ENCODE measurements around the gene FIP1L1. TPM values are rescaled to one million over a fixed set of nuclear protein-coding genes. Genes with fewer than 3 reads are reported as not detected.

The FIP1L1 gene
- total RNA-seq, 1 donor from 2014 or later: 95.0 TPM

- H3K9me3 Mint-ChIP-seq: no peaks in the 10 kb centered on the region
- no peak overlapping the region for H3K27ac Mint-ChIP-seq
- no peak overlapping the region for H3K4me3 Mint-ChIP-seq (ENCODE audit: low read depth)
- no peaks in the 10 kb centered on the region for H3K4me1 Mint-ChIP-seq (ENCODE audit: low read depth)
- DNase-seq (ENCODE audit: low spot score): no peak
- H3K36me3 Mint-ChIP-seq (ENCODE audit: low read depth): no peaks in the 10 kb centered on the region
- intact Hi-C loops (cut with micrococcal nuclease): no loop called here
- peaks cover 15% of the 10 kb centered on the region for H3K27me3 Mint-ChIP-seq (ENCODE audit: low read depth)
Observed at GRCh38 chr4:53481586-53481985, 104.1 kb downstream of the FIP1L1 start.

- Mint-ChIP-seq H3K27ac (no peak overlapping the region), H3K36me3 (ENCODE audit: low read depth) (no peaks in the 10 kb centered on the region), H3K9me3 (no peaks in the 10 kb centered on the region), H3K27me3 (ENCODE audit: low read depth) (peaks cover 20% of the 10 kb centered on the region), H3K4me3 (ENCODE audit: low read depth) (no peak overlapping the region), H3K4me1 (ENCODE audit: low read depth) (no peaks in the 10 kb centered on the region)
- no peak for DNase-seq (ENCODE audit: low spot score)
- intact Hi-C loops (cut with micrococcal nuclease): no loop called here
Observed at GRCh38 chr4:53483250-53483649, 105.8 kb downstream of the FIP1L1 start.

- Mint-ChIP-seq H3K36me3 (ENCODE audit: low read depth) (no peaks in the 10 kb centered on the region), H3K27me3 (ENCODE audit: low read depth) (peaks cover 25% of the 10 kb centered on the region), H3K9me3 (no peaks in the 10 kb centered on the region), H3K4me1 (ENCODE audit: low read depth) (no peaks in the 10 kb centered on the region), H3K27ac (no peak overlapping the region), H3K4me3 (ENCODE audit: low read depth) (no peak overlapping the region)
- DNase-seq (ENCODE audit: low spot score): no peak
- intact Hi-C loops (cut with micrococcal nuclease): no loop called here
Observed at GRCh38 chr4:53484911-53485657, 107.6 kb downstream of the FIP1L1 start.

GRCh38 chr4:53485658-53486040 is 108.2 kb downstream of the FIP1L1 start:
- intact Hi-C loops (cut with micrococcal nuclease): no loop called here
- Mint-ChIP-seq H3K4me3 (ENCODE audit: low read depth) (no peak overlapping the region), H3K9me3 (no peaks in the 10 kb centered on the region), H3K27me3 (ENCODE audit: low read depth) (peaks cover 24% of the 10 kb centered on the region), H3K27ac (no peak overlapping the region), H3K36me3 (ENCODE audit: low read depth) (no peaks in the 10 kb centered on the region), H3K4me1 (ENCODE audit: low read depth) (no peaks in the 10 kb centered on the region)
- DNase-seq (ENCODE audit: low spot score): no peak

- Mint-ChIP-seq H3K4me1 (ENCODE audit: low read depth) (no peaks in the 10 kb centered on the region), H3K27ac (no peak overlapping the region), H3K27me3 (ENCODE audit: low read depth) (peaks cover 27% of the 10 kb centered on the region), H3K36me3 (ENCODE audit: low read depth) (no peaks in the 10 kb centered on the region), H3K9me3 (no peaks in the 10 kb centered on the region), H3K4me3 (ENCODE audit: low read depth) (no peak overlapping the region)
- intact Hi-C loops (cut with micrococcal nuclease): no loop called here
- DNase-seq (ENCODE audit: low spot score): no peak
Observed at GRCh38 chr4:53487766-53488165, 110.3 kb downstream of the FIP1L1 start.

GRCh38 chr4:53489279-53489889 is 111.9 kb downstream of the FIP1L1 start:
- H3K27me3 Mint-ChIP-seq (ENCODE audit: low read depth): peaks cover 24% of the 10 kb centered on the region
- H3K4me1 Mint-ChIP-seq (ENCODE audit: low read depth): no peaks in the 10 kb centered on the region
- H3K27ac Mint-ChIP-seq: no peak overlapping the region
- no peaks in the 10 kb centered on the region for H3K36me3 Mint-ChIP-seq (ENCODE audit: low read depth)
- no peak for DNase-seq (ENCODE audit: low spot score)
- no peaks in the 10 kb centered on the region for H3K9me3 Mint-ChIP-seq
- no peak overlapping the region for H3K4me3 Mint-ChIP-seq (ENCODE audit: low read depth)
- intact Hi-C loops (cut with micrococcal nuclease): no loop called here

- Mint-ChIP-seq H3K9me3 (no peaks in the 10 kb centered on the region), H3K27me3 (ENCODE audit: low read depth) (peaks cover 17% of the 10 kb centered on the region), H3K36me3 (ENCODE audit: low read depth) (no peaks in the 10 kb centered on the region), H3K4me1 (ENCODE audit: low read depth) (no peaks in the 10 kb centered on the region), H3K27ac (no peak overlapping the region), H3K4me3 (ENCODE audit: low read depth) (no peak overlapping the region)
- intact Hi-C loops (cut with micrococcal nuclease): no loop called here
- DNase-seq (ENCODE audit: low spot score): no peak
Observed at GRCh38 chr4:53490161-53490956, 112.9 kb downstream of the FIP1L1 start.

- intact Hi-C loops (cut with micrococcal nuclease): no loop called here
- H3K9me3 Mint-ChIP-seq: no peaks in the 10 kb centered on the region
- H3K4me1 Mint-ChIP-seq (ENCODE audit: low read depth): no peaks in the 10 kb centered on the region
- no peak overlapping the region for H3K27ac Mint-ChIP-seq
- no peak overlapping the region for H3K4me3 Mint-ChIP-seq (ENCODE audit: low read depth)
- H3K36me3 Mint-ChIP-seq (ENCODE audit: low read depth): no peaks in the 10 kb centered on the region
- no peak for DNase-seq (ENCODE audit: low spot score)
- peaks cover 15% of the 10 kb centered on the region for H3K27me3 Mint-ChIP-seq (ENCODE audit: low read depth)
Observed at GRCh38 chr4:53490965-53491622, 113.7 kb downstream of the FIP1L1 start.

GRCh38 chr4:53494851-53495250 is 117.4 kb downstream of the FIP1L1 start:
- Mint-ChIP-seq H3K9me3 (no peaks in the 10 kb centered on the region), H3K36me3 (ENCODE audit: low read depth) (no peaks in the 10 kb centered on the region), H3K4me3 (ENCODE audit: low read depth) (no peak overlapping the region), H3K27ac (no peak overlapping the region), H3K4me1 (ENCODE audit: low read depth) (no peaks in the 10 kb centered on the region), H3K27me3 (ENCODE audit: low read depth) (peaks cover 3% of the 10 kb centered on the region)
- intact Hi-C loops (cut with micrococcal nuclease): no loop called here
- no peak for DNase-seq (ENCODE audit: low spot score)

GRCh38 chr4:53497487-53498244 is 120.2 kb downstream of the FIP1L1 start:
- Mint-ChIP-seq H3K9me3 (no peaks in the 10 kb centered on the region), H3K4me1 (ENCODE audit: low read depth) (no peaks in the 10 kb centered on the region), H3K4me3 (ENCODE audit: low read depth) (no peak overlapping the region), H3K27me3 (ENCODE audit: low read depth) (no peaks in the 10 kb centered on the region), H3K36me3 (ENCODE audit: low read depth) (no peaks in the 10 kb centered on the region), H3K27ac (no peak overlapping the region)
- no peak for DNase-seq (ENCODE audit: low spot score)
- intact Hi-C loops (cut with micrococcal nuclease): no loop called here

- H3K4me3 Mint-ChIP-seq (ENCODE audit: low read depth): no peak overlapping the region
- intact Hi-C loops (cut with micrococcal nuclease): no loop called here
- no peaks in the 10 kb centered on the region for H3K36me3 Mint-ChIP-seq (ENCODE audit: low read depth)
Observed at GRCh38 chr4:53498706-53499105, 121.3 kb downstream of the FIP1L1 start.

GRCh38 chr4:53499791-53500190 is 122.3 kb downstream of the FIP1L1 start:
- Mint-ChIP-seq H3K36me3 (ENCODE audit: low read depth) (no peaks in the 10 kb centered on the region), H3K4me3 (ENCODE audit: low read depth) (no peak overlapping the region), H3K27ac (no peak overlapping the region), H3K9me3 (no peaks in the 10 kb centered on the region), H3K27me3 (ENCODE audit: low read depth) (no peaks in the 10 kb centered on the region), H3K4me1 (ENCODE audit: low read depth) (no peaks in the 10 kb centered on the region)
- DNase-seq (ENCODE audit: low spot score): no peak
- intact Hi-C loops (cut with micrococcal nuclease): no loop called here

More at GRCh38 chr4:53498706-53499105, 121.3 kb downstream of the FIP1L1 start:
- H3K4me1 Mint-ChIP-seq (ENCODE audit: low read depth): no peaks in the 10 kb centered on the region
- no peak overlapping the region for H3K27ac Mint-ChIP-seq
- H3K9me3 Mint-ChIP-seq: no peaks in the 10 kb centered on the region
- DNase-seq (ENCODE audit: low spot score): no peak
- H3K27me3 Mint-ChIP-seq (ENCODE audit: low read depth): no peaks in the 10 kb centered on the region

All from activated T-helper 2 cell treated with anti-CD3 and anti-CD28 coated beads, Interferon-gamma antibody, Interleukin-2, Interleukin-4, amounts not matched to agents 10 μg/mL and 5 μg/mL and 100 μg/mL, durations not matched to agents 14 hours and 24 hours and 36 hours (primary cell).